ENCODE data around the gene DPP6.
"Not testable (repeated sequence)": the region's sequence is repeated elsewhere in the genome, so short reads cannot be mapped to it uniquely, and the experiment has no call there.

The DPP6 gene

GRCh38 chr7:154628556-154628955 lies 576.4 kb downstream of the DPP6 start:
- no peak for DNase-seq

DNA sequence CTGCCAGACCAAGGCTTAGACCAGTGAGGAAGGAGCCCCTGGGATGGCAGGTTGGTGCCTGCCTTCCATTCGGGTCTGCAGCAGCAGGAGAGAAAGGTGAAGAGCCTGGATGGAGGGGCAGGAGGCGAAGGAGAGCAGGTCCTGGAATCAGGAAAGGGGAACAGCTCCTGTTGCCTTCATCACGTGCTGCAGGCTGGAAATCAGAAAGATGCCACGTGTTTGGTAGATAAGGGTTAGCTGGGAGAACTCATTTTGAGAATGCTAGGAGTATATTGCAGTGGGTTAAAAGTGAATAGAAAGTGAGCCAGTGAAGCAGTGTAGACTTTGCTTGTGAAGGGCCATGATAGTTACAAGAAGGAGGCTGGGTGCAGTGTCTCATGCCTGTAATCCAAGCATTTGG lies 579.0 kb downstream of the DPP6 start:
- DNase-seq = no peak

DNA sequence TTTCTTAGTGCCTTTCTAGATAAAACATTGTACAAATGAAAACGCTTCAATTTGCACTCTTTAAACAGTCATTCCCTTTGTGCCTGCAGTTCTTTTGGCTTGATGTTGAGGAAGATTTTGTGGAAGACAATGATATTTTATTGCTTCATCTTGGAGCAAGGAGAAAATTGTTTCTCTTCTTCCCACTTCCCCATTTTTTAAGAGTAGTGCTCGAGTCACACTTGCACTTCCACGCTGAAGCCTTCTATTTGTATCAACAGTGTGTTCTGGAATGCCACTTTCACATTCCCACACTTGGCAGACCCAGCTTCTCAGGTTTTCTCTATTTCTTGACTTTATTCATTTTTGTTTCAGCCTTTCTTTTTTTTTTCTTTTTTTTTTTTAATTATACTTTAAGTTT lies 581.4 kb downstream of the DPP6 start:
- DNase-seq = no peak

GRCh38 chr7:154638286-154638685 lies 586.1 kb downstream of the DPP6 start:
- no peak for DNase-seq

DNA sequence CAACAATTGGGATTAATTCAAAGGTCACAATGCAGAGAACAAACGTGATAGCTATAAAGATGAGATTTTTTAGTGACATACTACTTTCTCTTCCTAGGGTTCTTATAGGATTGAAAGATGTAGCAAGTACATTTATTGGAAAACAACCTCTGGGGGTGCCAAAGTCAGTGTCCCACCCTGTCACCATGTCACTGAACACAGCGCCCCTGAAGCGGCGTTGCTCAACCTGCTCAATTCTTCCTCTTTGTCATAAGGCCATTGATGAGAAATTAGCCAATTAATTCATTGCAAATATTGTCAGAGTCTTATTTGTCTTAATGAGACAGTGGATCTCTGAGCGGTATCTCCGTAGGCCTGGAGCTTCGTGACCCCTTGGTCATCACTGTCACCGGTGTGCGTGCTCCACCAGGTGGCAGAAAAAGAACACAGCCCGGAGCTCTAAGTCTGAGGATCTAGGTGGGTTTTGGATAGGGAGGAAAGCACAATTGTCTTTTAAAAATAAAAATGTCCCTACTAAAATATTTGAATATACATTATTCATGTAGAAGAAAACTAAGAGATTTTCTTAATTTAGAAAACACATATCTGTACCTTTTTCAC lies 588.2 kb downstream of the DPP6 start:
- peak; percentile 16 for DNase-seq

- DNase-seq = no peak
Measured at GRCh38 chr7:154640917-154641316, 588.7 kb downstream of the DPP6 start.

GRCh38 chr7:154644366-154644765 lies 592.2 kb downstream of the DPP6 start:
- DNase-seq = no peak

DNA sequence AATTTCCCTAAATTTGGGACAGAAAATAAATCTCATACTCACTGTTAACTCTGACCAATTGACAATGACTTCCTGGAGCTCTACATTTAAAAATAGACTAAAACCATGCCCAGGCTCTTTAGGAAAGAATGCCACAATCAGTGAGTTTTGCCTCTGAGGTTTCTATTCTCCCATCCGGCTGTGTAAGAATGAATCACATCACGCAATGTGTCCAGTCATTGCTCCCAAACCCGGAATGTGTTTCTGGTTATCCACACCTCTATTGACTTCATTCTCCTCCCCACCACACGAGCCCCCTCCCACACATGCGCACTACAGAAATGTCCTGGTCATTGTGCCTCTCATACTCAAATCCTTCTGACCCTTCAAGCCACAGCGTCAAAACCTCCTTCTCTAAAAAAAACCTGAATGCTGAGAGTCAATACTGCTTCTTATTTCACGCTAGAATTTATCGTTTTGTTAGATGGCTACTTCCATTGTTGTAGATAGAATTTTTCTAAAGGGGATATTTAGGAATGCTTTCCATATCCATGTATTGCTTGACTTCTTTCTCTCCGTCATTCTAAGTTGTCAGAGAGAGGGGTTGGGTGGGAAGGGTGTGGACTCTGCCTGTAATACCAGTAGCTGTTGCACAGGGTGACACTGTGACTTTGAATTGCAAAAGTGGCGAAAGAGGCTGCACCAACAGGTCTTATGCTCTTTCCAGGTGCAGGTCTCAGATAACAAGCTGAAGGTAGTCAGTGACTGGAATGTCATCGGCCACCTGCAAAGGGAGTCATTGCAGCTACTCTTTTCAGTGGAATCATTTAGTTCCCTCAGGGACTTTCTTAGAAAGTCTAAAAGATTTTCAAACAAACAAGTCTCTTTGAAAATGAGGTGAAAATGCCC lies 594.2 kb downstream of the DPP6 start:
- no peak for DNase-seq

DNA sequence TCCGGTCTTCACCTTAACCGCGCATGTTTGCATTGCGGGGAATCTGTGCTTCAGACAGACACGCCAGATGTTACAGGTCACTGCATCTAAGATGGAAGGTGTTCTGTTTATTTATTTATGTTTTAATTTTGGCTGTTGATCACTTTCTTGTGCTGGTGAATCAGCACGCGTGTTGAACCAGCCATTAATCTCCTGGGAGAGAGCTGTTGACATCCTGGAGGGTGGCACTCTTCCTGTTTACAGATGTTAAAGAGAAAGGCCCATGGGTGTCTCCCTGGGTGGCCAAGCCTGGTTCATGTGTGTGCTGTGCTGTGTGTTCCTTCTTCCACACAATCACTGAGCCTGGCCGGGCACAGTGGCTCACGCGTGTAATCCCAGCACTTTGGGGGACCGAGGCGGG lies 595.4 kb downstream of the DPP6 start:
- peak; percentile 46 for DNase-seq

DNA sequence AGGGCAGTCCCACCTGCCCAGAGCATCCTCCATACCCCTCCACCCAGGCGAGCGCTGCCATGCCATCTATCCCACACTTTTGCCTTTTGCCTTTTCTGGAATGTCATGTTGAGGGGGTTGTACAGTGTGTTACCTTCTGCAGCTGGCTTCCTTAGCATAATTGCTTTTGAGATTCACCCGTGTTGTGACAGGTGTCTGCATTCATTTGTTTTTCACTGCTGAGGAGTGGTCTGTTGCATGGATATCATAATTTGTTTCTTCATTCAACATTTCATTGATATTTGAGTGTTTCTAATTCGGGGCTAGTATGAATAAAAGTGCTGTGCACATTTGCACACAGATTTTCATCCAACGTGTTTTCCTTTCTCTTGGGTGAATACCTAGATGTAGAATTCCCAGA lies 596.8 kb downstream of the DPP6 start:
- DNase-seq = no peak

DNA sequence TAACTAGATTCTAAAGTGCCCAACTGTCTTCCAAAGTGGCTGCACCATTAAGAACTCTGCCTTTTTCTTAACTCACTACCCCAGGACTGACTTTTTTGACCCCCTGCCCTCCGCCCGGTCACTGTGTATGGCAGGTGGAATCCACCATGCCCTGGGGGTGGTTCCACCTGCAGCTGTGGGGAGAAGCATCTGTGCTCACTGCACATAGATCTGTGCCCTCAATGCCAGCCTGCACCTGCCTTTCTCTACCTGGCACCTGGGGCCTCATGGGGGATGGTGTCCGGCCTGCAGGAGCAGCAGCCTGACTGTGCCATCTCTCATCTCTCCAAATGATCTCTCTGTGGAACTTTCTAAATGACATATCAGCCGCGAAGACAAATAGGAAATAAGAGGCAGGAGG lies 597.2 kb downstream of the DPP6 start:
- peak; percentile 28 for DNase-seq

GRCh38 chr7:154650275-154650674 lies 598.1 kb downstream of the DPP6 start:
- DNase-seq = no peak

GRCh38 chr7:154651501-154651900 lies 599.3 kb downstream of the DPP6 start:
- DNase-seq = no peak

DNA sequence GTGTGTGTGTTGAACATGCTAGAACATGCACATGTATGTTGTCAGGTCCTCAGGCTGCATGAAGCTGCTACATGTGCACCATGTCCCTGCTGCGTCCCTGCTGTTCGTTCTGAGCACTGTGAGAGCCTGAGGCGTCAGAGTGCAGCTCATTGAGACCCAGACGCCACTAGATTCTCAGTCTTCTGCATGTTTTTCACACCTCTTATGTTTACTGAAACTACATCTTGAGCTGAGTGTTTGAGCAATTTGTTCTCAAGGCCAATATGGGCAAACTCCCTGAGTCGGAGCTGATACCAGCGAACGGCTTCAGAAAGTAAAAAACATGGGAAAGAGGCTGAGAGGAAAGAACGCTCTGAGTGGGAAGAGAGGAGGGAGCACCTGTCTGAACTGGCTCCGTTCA lies 600.4 kb downstream of the DPP6 start:
- no peak for DNase-seq

- DNase-seq = no peak
Measured at GRCh38 chr7:154653281-154653680, 601.1 kb downstream of the DPP6 start.

- DNase-seq = no peak
Measured at GRCh38 chr7:154656618-154657017, 604.4 kb downstream of the DPP6 start.

DNA sequence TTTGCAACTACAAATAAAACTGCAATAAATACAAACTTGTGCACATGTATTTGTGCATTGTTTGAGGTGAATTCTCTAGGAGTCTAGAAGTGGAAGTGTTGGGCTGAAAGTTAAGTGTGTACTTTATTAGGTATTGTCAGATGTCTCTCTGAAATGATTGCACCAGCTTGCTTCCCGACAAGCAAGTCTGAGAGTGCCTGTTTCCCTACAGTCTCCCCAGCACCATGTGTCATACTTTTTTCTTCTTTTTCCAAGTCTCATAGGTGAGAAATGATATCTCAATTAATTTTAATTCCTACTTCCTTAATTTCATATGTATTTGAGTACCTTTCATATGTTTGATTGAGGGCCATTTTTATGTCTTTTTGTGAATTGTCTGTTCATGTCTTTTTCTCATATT lies 614.6 kb downstream of the DPP6 start:
- no peak for DNase-seq

DNA sequence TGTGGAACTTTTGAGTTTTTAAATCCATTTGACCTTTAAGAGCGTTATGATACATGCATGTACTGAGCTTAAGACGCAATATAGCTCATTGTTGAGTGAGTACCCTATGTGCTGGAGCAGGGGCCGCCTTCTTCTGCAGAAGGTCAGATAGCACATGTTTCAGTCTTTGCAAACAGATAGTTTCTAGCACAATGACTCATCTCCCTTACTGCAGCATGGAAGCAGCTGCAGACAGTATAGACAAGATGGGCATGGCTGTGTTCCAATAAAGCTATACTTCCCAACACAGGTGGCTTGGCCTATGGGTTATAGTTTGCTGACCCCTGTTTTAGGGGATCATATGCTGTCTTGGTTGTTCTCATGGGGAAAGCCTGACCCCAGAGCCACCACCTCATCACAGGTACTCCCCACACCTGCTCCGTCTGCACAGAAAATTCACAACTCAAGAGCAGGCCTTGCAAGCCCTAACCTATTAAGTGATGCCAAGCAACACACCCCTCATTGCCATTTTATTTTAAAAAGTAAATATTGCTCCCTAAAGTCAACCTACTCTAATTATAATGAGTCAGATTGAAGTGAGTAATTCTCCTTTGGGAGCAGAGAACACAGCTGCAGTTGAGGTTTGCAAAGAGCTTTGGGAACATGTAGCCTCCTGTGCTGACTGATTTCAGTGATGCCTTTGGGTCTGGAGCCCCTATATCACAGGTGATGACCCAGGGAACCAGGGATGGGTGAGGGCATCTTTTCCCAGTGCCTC lies 620.6 kb downstream of the DPP6 start:
- peak; percentile 88 for DNase-seq

GRCh38 chr7:154674191-154674590 lies 622.0 kb downstream of the DPP6 start:
- no peak for DNase-seq

DNA sequence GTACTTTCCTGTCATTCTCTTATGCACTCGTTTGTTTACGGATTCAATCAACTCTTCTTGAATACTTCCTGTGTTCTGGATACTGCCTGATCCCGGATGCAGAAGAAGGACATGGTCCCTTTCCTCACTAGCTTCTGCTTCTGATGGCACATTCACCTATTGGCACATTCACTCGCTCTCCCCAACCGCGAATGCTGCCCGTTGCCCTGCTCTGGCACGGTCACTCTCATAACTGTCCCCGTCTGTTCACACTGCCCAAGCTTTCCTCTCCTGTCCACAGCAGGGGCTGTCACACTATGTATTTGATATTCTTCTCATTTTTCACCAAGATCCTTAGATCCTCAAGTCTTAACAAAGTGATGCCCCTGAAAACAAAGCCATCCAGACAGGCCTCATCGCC lies 623.4 kb downstream of the DPP6 start:
- no peak for DNase-seq

- not testable (repeated sequence) for DNase-seq
Measured at GRCh38 chr7:154676033-154676421, 623.8 kb downstream of the DPP6 start.

GRCh38 chr7:154676422-154677073 lies 624.4 kb downstream of the DPP6 start:
- no peak for DNase-seq

DNA sequence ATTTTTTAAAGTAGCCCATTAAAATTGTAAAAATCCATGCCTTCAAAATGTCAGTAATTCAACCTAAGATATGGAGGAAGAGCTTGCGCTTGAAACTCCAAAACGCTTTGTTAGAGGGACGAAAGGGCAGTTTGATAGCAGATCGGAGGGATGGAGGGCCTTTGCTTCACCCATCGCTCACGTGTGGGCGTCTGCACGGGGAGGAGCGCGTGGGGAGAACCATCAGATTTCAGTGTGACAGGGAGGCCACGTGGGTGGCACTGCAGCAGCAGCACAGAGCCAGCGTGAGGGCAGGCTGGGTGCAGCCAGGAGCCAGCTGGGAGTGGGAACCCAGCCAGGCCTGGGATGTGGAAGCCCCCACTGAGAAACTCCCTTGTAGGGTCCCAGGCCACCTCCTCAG lies 625.3 kb downstream of the DPP6 start:
- no peak for DNase-seq
